HEK293 (cell line): ENCODE data around the gene PLPP7.

Experiments used
- CTCF ChIA-PET: fragments of 350-600 bp; formaldehyde crosslinking; extraction: SDS; loops from one replicate; lab custom pipeline; 2021; ENCODE audit warnings: antibody characterized with exemption; lab: Yijun Ruan, JAX
- POLR2A ChIA-PET: fragments of 300-600 bp; formaldehyde crosslinking; extraction: SDS; loops from one replicate; lab custom pipeline; 2020; ENCODE audit warnings: antibody characterized with exemption, inconsistent platforms; lab: Yijun Ruan, JAX
- H3K27ac ChIP-seq: fragments of 200-500 bp; sonication (Bioruptor generic); 2 replicates; pipeline ENCODE4 v1.5.1; 2014; ENCODE audit warnings: low read depth, low read length, control low read depth, inconsistent platforms; ENCODE audit errors: extremely low read depth
- H3K36me3 ChIP-seq, 2 experiments: fragments of 200-500 bp in 1 of 2; sonication (Bioruptor generic) in 1 of 2; 1 replicate in 1 of 2; 2 replicates in 1 of 2; pipeline ENCODE4 v1.5.1; 2014 to 2017; ENCODE audit warnings: inconsistent platforms in 2 of 2, low read length in 2 of 2; ENCODE audit not compliant: control insufficient read depth in 2 of 2, insufficient read depth in 1 of 2
- H3K4me1 ChIP-seq: fragments of 200-500 bp; sonication (Bioruptor generic); 2 replicates; pipeline ENCODE4 v1.5.1; 2014; ENCODE audit warnings: mild to moderate bottlenecking, low read length, inconsistent platforms; ENCODE audit not compliant: control insufficient read depth, insufficient read depth
- H3K4me3 ChIP-seq: 2 replicates; pipeline ENCODE4 v1.5.1; 2011; ENCODE audit warnings: low read depth, mild to moderate bottlenecking, control low read depth, low read length, moderate library complexity
- H3K9me3 ChIP-seq: fragments of 200-500 bp; sonication (Bioruptor generic); 2 replicates; pipeline ENCODE4 v1.5.1; 2014; ENCODE audit warnings: low read depth, low read length, inconsistent platforms; ENCODE audit not compliant: control insufficient read depth, insufficient read depth
- SALL2 ChIP-seq: fragments of 450-650 bp; formaldehyde crosslinking; IDR thresholded peaks from 2 replicates; pipeline ENCODE4 v1.5.0; 2017; ENCODE audit warnings: missing biosample characterization, mild to moderate bottlenecking, missing genetic modification characterization, borderline replicate concordance
- SP7 ChIP-seq: fragments of 450-650 bp; formaldehyde crosslinking; IDR thresholded peaks from 2 replicates; pipeline ENCODE4 v1.5.1; 2016; ENCODE audit warnings: missing biosample characterization, missing genetic modification characterization
- TSHZ1 ChIP-seq: fragments of 450-650 bp; formaldehyde crosslinking; IDR thresholded peaks from 2 replicates; pipeline ENCODE4 v1.5.1; 2016; ENCODE audit warnings: missing biosample characterization, missing genetic modification characterization, borderline replicate concordance
- WT1 ChIP-seq: fragments of 450-650 bp; formaldehyde crosslinking; IDR thresholded peaks from 2 replicates; pipeline ENCODE4 v1.5.1; 2016; ENCODE audit warnings: missing biosample characterization, missing genetic modification characterization
- ZNF10 ChIP-seq: fragments of 450-650 bp; formaldehyde crosslinking; IDR thresholded peaks from 2 replicates; pipeline ENCODE4 v1.5.1; 2017; ENCODE audit warnings: missing biosample characterization, missing genetic modification characterization
- ZNF140 ChIP-seq: fragments of 450-650 bp; formaldehyde crosslinking; IDR thresholded peaks from 2 replicates; pipeline ENCODE4 v1.5.1; 2016; ENCODE audit warnings: missing biosample characterization, missing genetic modification characterization
- ZNF146 ChIP-seq: fragments of 450-650 bp; formaldehyde crosslinking; IDR thresholded peaks from 2 replicates; pipeline ENCODE4 v1.5.1; 2016; ENCODE audit warnings: missing biosample characterization, missing genetic modification characterization
- ZNF214 ChIP-seq: fragments of 450-650 bp; formaldehyde crosslinking; IDR thresholded peaks from 2 replicates; pipeline ENCODE4 v1.5.1; 2017; ENCODE audit warnings: missing biosample characterization, mild to moderate bottlenecking, missing genetic modification characterization, borderline replicate concordance
- ZNF24 ChIP-seq: fragments of 450-650 bp; formaldehyde crosslinking; IDR thresholded peaks from 2 replicates; pipeline ENCODE4 v1.5.1; 2016; ENCODE audit warnings: missing biosample characterization, missing genetic modification characterization
- ZNF248 ChIP-seq: fragments of 450-650 bp; formaldehyde crosslinking; IDR thresholded peaks from 2 replicates; pipeline ENCODE4 v1.5.1; 2017; ENCODE audit warnings: missing biosample characterization, missing genetic modification characterization
- ZNF26 ChIP-seq: fragments of 450-650 bp; formaldehyde crosslinking; IDR thresholded peaks from 2 replicates; pipeline ENCODE4 v1.5.1; 2016; ENCODE audit warnings: missing biosample characterization, missing genetic modification characterization
- ZNF292 ChIP-seq: fragments of 450-650 bp; formaldehyde crosslinking; IDR thresholded peaks from 2 replicates; pipeline ENCODE4 v1.5.1; 2016; ENCODE audit warnings: low read depth, missing biosample characterization, missing genetic modification characterization, borderline replicate concordance
- ZNF341 ChIP-seq: fragments of 450-650 bp; formaldehyde crosslinking; IDR thresholded peaks from 2 replicates; pipeline ENCODE4; 2016; ENCODE audit warnings: low read depth, missing biosample characterization, missing genetic modification characterization
- ZNF416 ChIP-seq: fragments of 450-650 bp; formaldehyde crosslinking; IDR thresholded peaks from 2 replicates; pipeline ENCODE4 v1.5.1; 2016; ENCODE audit warnings: missing biosample characterization, missing genetic modification characterization
- ZNF488 ChIP-seq: fragments of 450-650 bp; formaldehyde crosslinking; IDR thresholded peaks from 2 replicates; pipeline ENCODE4 v1.5.1; 2016; ENCODE audit warnings: missing biosample characterization, missing genetic modification characterization
- ZNF501 ChIP-seq: fragments of 450-650 bp; formaldehyde crosslinking; IDR thresholded peaks from 2 replicates; pipeline ENCODE4 v1.5.1; 2016; ENCODE audit warnings: missing biosample characterization, missing genetic modification characterization
- ZNF513 ChIP-seq: fragments of 450-650 bp; IDR thresholded peaks from 2 replicates; pipeline ENCODE4 v1.5.1; 2018; ENCODE audit warnings: missing biosample characterization, missing genetic modification characterization
- ZNF747 ChIP-seq: fragments of 450-650 bp; formaldehyde crosslinking; IDR thresholded peaks from 2 replicates; pipeline ENCODE4 v1.5.1; 2016; ENCODE audit warnings: missing biosample characterization, missing genetic modification characterization
- ZSCAN30 ChIP-seq: fragments of 450-650 bp; IDR thresholded peaks from 2 replicates; pipeline ENCODE4 v1.5.1; 2018; ENCODE audit warnings: missing biosample characterization, mild to moderate bottlenecking, missing genetic modification characterization, moderate library complexity
- TF ChIP-seq, protein P1 (sequence below): fragments of 450-650 bp; IDR thresholded peaks from 2 replicates; pipeline ENCODE4 v1.5.1; 2018; ENCODE audit warnings: missing biosample characterization, mild to moderate bottlenecking, missing genetic modification characterization
- TF ChIP-seq, protein P2 (sequence below): fragments of 450-650 bp; formaldehyde crosslinking; IDR thresholded peaks from 2 replicates; pipeline ENCODE4 v1.5.1; 2016; ENCODE audit warnings: missing biosample characterization, missing genetic modification characterization
- TF ChIP-seq, protein P3 (sequence below): fragments of 450-650 bp; formaldehyde crosslinking; IDR thresholded peaks from 2 replicates; pipeline ENCODE4 v1.5.1; 2016; ENCODE audit warnings: missing biosample characterization, missing genetic modification characterization
- TF ChIP-seq, protein P4 (sequence below): fragments of 450-650 bp; formaldehyde crosslinking; IDR thresholded peaks from 2 replicates; pipeline ENCODE4 v1.5.1; 2017; ENCODE audit warnings: missing biosample characterization, missing genetic modification characterization

PLPP7 gene

DNA sequence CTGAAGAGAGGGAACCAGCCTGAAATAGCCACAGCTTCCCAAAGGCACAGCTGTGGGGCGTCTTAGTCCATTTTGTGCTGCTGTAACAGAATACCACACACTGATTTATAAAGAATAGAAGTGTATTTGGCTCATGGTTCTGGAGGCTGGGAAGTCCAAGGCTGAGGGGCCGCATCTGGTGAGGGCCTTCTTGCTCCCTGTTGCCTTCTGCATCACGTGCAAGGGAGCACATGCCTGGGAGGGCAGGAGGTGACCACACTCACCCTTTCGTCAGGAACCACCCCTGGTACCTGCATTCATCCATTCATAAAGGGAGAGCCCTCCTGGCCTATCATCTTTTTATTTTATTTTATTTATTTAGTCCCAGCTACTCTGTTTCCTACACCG, 10.4 kb downstream of the PLPP7 start (continued):
- TF ChIP-seq ZNF513 (tag by site-specific recombination), result no peak
- no peak for TF ChIP-seq ZNF140
- no peak for TF ChIP-seq ZNF488 (tag by site-specific recombination)
- TF ChIP-seq ZSCAN30 (tag by site-specific recombination), result no peak
- no peak for TF ChIP-seq ZNF292 (tag by site-specific recombination)
- no peak for TF ChIP-seq WT1
- TF ChIP-seq, protein P1, sequence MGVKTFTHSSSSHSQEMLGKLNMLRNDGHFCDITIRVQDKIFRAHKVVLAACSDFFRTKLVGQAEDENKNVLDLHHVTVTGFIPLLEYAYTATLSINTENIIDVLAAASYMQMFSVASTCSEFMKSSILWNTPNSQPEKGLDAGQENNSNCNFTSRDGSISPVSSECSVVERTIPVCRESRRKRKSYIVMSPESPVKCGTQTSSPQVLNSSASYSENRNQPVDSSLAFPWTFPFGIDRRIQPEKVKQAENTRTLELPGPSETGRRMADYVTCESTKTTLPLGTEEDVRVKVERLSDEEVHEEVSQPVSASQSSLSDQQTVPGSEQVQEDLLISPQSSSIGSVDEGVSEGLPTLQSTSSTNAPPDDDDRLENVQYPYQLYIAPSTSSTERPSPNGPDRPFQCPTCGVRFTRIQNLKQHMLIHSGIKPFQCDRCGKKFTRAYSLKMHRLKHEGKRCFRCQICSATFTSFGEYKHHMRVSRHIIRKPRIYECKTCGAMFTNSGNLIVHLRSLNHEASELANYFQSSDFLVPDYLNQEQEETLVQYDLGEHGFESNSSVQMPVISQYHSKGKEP (tag by site-specific recombination), result no peak

GRCh38 chr9:131300444-131300843, 10.9 kb downstream of the PLPP7 start:
- Histone ChIP-seq H3K4me1 (no peaks in the 10 kb centered on the region), H3K9me3 (no peaks in the 10 kb centered on the region), H3K27ac (no peak overlapping the region), H3K4me3 (no peak overlapping the region), H3K36me3 (no peaks in the 10 kb centered on the region)
- ChIA-PET CTCF (interaction anchor here (0.6 to 1.2 kb wide), 3 partner anchors 36 to 57 kb away, joined by 4 to 5 read pairs (median 5); no protein-coding TSS in a partner anchor), POLR2A (interaction anchor here (0.6 kb wide), 2 partner anchors 17 to 21 kb away, joined by 3 to 4 read pairs; no protein-coding TSS in a partner anchor)
- no peak for TF ChIP-seq ZNF146 (tag by site-specific recombination)
- TF ChIP-seq, protein P2, sequence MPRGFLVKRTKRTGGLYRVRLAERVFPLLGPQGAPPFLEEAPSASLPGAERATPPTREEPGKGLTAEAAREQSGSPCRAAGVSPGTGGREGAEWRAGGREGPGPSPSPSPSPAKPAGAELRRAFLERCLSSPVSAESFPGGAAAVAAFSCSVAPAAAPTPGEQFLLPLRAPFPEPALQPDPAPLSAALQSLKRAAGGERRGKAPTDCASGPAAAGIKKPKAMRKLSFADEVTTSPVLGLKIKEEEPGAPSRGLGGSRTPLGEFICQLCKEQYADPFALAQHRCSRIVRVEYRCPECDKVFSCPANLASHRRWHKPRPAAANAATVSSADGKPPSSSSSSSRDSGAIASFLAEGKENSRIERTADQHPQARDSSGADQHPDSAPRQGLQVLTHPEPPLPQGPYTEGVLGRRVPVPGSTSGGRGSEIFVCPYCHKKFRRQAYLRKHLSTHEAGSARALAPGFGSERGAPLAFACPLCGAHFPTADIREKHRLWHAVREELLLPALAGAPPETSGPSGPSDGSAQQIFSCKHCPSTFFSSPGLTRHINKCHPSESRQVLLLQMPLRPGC, result no peak
- no peak for TF ChIP-seq ZNF341
- no peak for TF ChIP-seq ZNF501 (tag by site-specific recombination)
- TF ChIP-seq ZNF26, result no peak
- TF ChIP-seq, protein P3, sequence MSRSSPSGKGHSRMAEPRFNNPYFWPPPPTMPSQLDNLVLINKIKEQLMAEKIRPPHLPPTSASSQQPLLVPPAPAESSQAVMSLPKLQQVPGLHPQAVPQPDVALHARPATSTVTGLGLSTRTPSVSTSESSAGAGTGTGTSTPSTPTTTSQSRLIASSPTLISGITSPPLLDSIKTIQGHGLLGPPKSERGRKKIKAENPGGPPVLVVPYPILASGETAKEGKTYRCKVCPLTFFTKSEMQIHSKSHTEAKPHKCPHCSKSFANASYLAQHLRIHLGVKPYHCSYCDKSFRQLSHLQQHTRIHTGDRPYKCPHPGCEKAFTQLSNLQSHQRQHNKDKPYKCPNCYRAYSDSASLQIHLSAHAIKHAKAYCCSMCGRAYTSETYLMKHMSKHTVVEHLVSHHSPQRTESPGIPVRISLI (tag by site-specific recombination), result no peak
- TF ChIP-seq ZNF416, result no peak
- no peak for TF ChIP-seq ZNF10 (tag by site-specific recombination)
- TF ChIP-seq ZNF214 (tag by site-specific recombination), result no peak
- no peak for TF ChIP-seq ZSCAN30 (tag by site-specific recombination)
- no peak for TF ChIP-seq ZNF24 (tag by site-specific recombination)
- no peak for TF ChIP-seq TSHZ1 (tag by site-specific recombination)
- TF ChIP-seq SALL2 (tag by site-specific recombination), result no peak
- no peak for TF ChIP-seq ZNF248
- no peak for TF ChIP-seq SP7 (tag by site-specific recombination)
- TF ChIP-seq ZNF747 (tag by site-specific recombination), result no peak
- TF ChIP-seq, protein P4, sequence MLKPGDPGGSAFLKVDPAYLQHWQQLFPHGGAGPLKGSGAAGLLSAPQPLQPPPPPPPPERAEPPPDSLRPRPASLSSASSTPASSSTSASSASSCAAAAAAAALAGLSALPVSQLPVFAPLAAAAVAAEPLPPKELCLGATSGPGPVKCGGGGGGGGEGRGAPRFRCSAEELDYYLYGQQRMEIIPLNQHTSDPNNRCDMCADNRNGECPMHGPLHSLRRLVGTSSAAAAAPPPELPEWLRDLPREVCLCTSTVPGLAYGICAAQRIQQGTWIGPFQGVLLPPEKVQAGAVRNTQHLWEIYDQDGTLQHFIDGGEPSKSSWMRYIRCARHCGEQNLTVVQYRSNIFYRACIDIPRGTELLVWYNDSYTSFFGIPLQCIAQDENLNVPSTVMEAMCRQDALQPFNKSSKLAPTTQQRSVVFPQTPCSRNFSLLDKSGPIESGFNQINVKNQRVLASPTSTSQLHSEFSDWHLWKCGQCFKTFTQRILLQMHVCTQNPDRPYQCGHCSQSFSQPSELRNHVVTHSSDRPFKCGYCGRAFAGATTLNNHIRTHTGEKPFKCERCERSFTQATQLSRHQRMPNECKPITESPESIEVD (tag by site-specific recombination), result no peak
